Activated CD4-positive, alpha-beta memory T cell treated with anti-CD3 and anti-CD28 coated beads, Interleukin-2, amount 10 ng/mL, durations not matched to agents 7 days and 5 days (primary cell): ENCODE results near the gene ERC1. TPM values are rescaled to one million over a fixed set of nuclear protein-coding genes. Genes with fewer than 3 reads are reported as not detected.

Source experiments
- CTCF ChIA-PET: fragments of 350-600 bp; sonication (Branson Sonifier 250); formaldehyde crosslinking; loops from one replicate; lab custom pipeline; 2021; ENCODE audit warnings: antibody characterized with exemption, inconsistent platforms; lab: Charles Lee
- POLR2A ChIA-PET: fragments of 350-600 bp; sonication (Branson Sonifier 250); formaldehyde crosslinking; loops from one replicate; lab custom pipeline; 2021; ENCODE audit warnings: antibody characterized with exemption; lab: Charles Lee
- DNase-seq: peaks from one replicate; pipeline ENCODE4 v3.0.0-alpha.2; 2020
- H3K27ac Mint-ChIP-seq: one replicate; pipeline ENCODE4 v1.8.0; 2021; ENCODE audit warnings: mild to moderate bottlenecking, mixed read lengths
- H3K27me3 Mint-ChIP-seq: one replicate; pipeline ENCODE4 v1.8.0; 2021; ENCODE audit warnings: mixed read lengths
- H3K36me3 Mint-ChIP-seq: one replicate; pipeline ENCODE4 v1.8.0; 2021; ENCODE audit warnings: low read depth, mixed read lengths
- H3K4me1 Mint-ChIP-seq: one replicate; pipeline ENCODE4 v1.8.0; 2021; ENCODE audit warnings: mixed read lengths
- H3K4me3 Mint-ChIP-seq: one replicate; pipeline ENCODE4 v1.8.0; 2021; ENCODE audit warnings: mild to moderate bottlenecking, mixed read lengths
- H3K9me3 Mint-ChIP-seq: one replicate; pipeline ENCODE4 v1.8.0; 2021; ENCODE audit warnings: mixed read lengths
- total RNA-seq, 2 experiments: library from RNA; stranded (reverse); gene quantifications; one replicate each; pipeline ENCODE4 v1.2.3, GENCODE V29; 2021

Gene ERC1
- total RNA-seq = 10 to 100 TPM; 33.5 to 37.9 TPM

DNA sequence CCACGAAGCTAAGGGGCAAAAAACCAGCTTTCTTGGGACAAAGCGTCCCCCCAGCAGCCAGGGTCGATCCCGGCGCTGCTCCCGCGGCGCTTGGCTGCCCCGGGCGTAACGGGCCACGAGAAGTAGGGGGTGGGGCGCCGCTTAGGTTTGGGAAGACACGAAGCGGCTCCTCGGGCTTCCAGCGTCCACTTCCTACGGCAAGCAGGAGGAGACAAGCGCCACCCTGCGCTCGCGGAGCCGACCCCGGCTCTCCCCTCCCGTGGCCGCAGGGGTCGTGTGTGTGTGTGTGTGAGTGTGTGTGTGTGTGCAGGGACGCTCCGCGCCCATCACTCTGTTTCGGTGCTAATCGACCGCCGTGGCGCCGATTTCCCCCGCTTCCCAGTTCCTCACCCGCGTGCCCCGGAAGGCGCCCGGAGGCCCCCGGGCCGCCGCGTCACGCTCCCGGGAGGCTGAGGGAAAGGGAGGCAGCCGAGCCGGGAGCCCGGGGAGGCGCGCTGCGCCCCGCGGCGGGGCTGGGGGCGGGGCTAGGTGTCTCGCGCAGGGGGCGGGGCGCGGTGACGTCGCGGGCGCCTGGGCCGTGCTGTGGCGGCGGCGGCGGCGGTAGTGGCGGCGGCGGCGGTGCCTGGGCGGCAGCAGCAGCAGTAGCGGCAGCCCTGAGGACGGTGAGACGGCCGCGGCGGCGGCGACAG, at the start of gene ERC1:
ERC1 (plus strand) TSS at position 563 of the 689 bp plus-strand sequence. CDS start 36,681 bp downstream, outside the sequence.
- Mint-ChIP-seq H3K27ac (peak within 1 kb of the TSS; percentile 84), H3K9me3 (no peaks in the 10 kb centered on the region), H3K4me1 (peaks cover 40% of the 10 kb centered on the region), H3K36me3 (peaks cover 4% of the 10 kb centered on the region), H3K4me3 (peak within 1 kb of the TSS; percentile 85), H3K27me3 (peaks cover 5% of the 10 kb centered on the region)
- ChIA-PET POLR2A (interaction anchor here (0.6 to 3.7 kb wide), 15 partner anchors 10 to 611 kb away, joined by 3 to 28 read pairs (median 3); partner anchors contain the start of gene RAD52), CTCF (interaction anchor here (0.6 to 2.4 kb wide), 9 partner anchors 26 to 589 kb away, joined by 3 to 10 read pairs (median 3); partner anchors contain the start of genes CCDC77 and RAD52)
- peak; percentile 83 for DNase-seq

DNA sequence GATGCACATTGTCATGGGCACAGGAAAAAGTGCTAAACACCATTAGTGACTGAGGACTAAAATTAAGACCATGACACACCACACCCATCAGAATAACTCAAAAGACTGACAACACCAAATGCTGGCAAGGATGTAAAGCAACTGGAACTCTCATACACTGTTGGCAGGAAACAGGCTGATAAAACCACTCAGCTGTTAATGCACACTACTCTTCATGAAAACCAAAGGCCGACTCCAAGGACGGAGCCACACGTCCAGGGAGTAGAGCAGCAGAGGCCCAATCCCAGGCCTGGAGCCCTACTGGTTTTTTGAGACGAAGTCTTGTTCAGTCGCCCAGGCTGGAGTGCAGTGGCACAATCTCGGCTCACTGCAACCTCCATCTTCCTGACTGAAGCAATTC, 48.0 kb upstream of the ERC1 start:
- Mint-ChIP-seq H3K9me3 (no peaks in the 10 kb centered on the region), H3K4me3 (no peak overlapping the region), H3K4me1 (peaks cover 36% of the 10 kb centered on the region), H3K27me3 (no peaks in the 10 kb centered on the region), H3K36me3 (peaks cover 46% of the 10 kb centered on the region), H3K27ac (no peak overlapping the region)
- POLR2A ChIA-PET = no interaction called here
- no peak for DNase-seq
- CTCF ChIA-PET = no interaction called here

DNA sequence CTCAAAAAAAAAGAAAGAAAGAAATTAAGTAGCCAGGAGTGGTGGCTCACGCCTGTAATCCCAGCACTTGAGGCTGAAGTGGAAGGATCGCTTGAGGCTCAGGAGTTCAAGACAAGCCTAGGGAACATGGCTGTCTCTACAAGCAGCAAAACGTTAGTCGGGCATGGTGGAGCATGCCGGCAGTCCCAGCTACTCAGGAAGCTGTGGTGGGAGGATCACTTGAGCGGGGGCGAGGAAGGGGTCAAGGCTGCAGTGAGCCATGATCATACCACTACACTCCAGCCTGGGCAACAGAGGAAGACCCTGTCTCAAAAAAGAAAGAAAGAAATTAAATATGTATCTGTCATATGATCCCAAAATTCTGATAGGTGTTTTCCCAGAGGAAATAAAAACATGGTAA, 46.8 kb upstream of the ERC1 start:
- Mint-ChIP-seq H3K27me3 (no peaks in the 10 kb centered on the region), H3K9me3 (no peaks in the 10 kb centered on the region), H3K36me3 (peaks cover 48% of the 10 kb centered on the region), H3K27ac (peak overlapping the region; percentile 27), H3K4me1 (peaks cover 44% of the 10 kb centered on the region), H3K4me3 (no peak overlapping the region)
- DNase-seq = no peak
- ChIA-PET POLR2A (no interaction called here), CTCF (no interaction called here)

DNA sequence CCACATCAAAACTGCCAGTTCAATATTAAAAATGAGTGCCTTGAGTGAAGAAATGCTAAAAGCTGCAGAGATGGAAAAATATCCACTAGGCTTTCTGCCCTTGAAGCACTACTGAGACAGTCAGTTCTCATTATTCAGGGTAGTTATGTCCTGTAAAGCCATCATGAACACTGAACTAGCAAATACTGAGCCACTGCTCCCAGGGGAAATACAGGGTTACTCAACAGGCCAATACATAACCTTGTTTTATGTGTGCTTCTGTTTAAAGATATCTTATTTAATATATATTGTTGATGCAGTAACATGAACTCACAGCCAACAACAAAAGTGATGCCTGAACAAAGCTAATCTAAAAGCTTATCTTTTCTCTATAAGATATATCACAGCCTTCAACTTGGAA, 44.8 kb upstream of the ERC1 start:
- no peak overlapping the region for H3K4me3 Mint-ChIP-seq
- no peaks in the 10 kb centered on the region for H3K9me3 Mint-ChIP-seq
- DNase-seq = no peak
- peaks cover under 1% of the 10 kb centered on the region for H3K27me3 Mint-ChIP-seq
- H3K36me3 Mint-ChIP-seq = peaks cover 32% of the 10 kb centered on the region
- ChIA-PET POLR2A (interaction anchor here (0.6 kb wide), 1 partner anchor 98 kb away, joined by 3 read pairs; no protein-coding TSS in a partner anchor), CTCF (interaction anchor here (0.6 to 1.2 kb wide), 6 partner anchors 18 to 659 kb away, joined by 3 to 4 read pairs (median 3); no protein-coding TSS in a partner anchor)
- H3K27ac Mint-ChIP-seq = peak overlapping the region; percentile 37
- H3K4me1 Mint-ChIP-seq = peaks cover 47% of the 10 kb centered on the region

DNA sequence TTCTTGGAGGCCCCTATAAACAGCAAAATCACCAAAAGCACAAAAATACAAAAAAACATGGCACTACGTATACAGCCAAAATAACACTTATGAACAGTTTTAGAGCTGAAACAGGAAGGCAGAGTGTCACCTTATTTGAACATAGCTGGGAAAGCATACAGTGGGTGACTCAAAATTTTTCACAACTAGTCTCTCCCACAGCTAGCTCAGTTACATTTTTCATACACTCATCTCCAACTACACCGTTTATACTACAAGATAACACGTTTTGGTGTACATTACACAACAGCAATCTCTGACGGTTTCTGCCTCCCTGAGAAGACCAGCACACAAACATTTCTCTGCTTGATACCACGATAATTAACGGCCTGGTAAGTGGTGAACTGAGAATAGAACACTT, 44.4 kb upstream of the ERC1 start:
- Mint-ChIP-seq H3K27ac (peak overlapping the region; percentile 37), H3K4me1 (peaks cover 49% of the 10 kb centered on the region), H3K4me3 (peak overlapping the region; percentile 3), H3K27me3 (peaks cover 3% of the 10 kb centered on the region), H3K36me3 (peaks cover 32% of the 10 kb centered on the region), H3K9me3 (no peaks in the 10 kb centered on the region)
- DNase-seq = no peak
- ChIA-PET CTCF (interaction anchor here (0.6 to 1.2 kb wide), 6 partner anchors 18 to 659 kb away, joined by 3 to 4 read pairs (median 3); no protein-coding TSS in a partner anchor), POLR2A (interaction anchor here (0.6 kb wide), 1 partner anchor 99 kb away, joined by 3 read pairs; no protein-coding TSS in a partner anchor)

DNA sequence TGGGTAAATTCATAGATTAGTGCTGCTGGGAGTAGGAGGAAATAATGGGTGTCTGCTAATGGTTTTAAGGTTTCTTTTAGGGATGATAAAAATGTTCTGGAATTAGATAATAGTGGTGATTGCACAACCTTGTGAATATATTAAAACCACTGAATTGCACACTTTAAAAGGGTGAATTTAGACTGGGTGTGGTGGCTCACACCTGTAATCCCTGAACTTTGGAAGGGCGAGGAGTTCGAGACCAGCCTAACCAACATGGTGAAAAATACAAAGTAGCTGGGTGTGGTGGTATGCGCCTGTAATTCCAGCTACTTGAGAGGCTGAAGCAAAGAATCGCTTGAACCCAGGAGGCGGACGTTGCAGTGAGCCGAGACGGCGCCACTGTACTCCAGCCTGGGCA, 42.8 kb upstream of the ERC1 start:
- Mint-ChIP-seq H3K4me3 (peak overlapping the region; percentile 85), H3K4me1 (peaks cover 48% of the 10 kb centered on the region), H3K27me3 (peaks cover 3% of the 10 kb centered on the region), H3K36me3 (peaks cover 26% of the 10 kb centered on the region), H3K9me3 (no peaks in the 10 kb centered on the region), H3K27ac (peak overlapping the region; percentile 41)
- CTCF ChIA-PET = interaction anchor here (1.2 to 1.5 kb wide), 3 partner anchors 309 to 493 kb away, joined by 3 to 5 read pairs (median 4); no protein-coding TSS in a partner anchor
- POLR2A ChIA-PET = interaction anchor here (0.9 to 1.6 kb wide), 4 partner anchors 195 to 487 kb away, joined by 3 to 7 read pairs (median 4); no protein-coding TSS in a partner anchor
- DNase-seq = no peak

DNA sequence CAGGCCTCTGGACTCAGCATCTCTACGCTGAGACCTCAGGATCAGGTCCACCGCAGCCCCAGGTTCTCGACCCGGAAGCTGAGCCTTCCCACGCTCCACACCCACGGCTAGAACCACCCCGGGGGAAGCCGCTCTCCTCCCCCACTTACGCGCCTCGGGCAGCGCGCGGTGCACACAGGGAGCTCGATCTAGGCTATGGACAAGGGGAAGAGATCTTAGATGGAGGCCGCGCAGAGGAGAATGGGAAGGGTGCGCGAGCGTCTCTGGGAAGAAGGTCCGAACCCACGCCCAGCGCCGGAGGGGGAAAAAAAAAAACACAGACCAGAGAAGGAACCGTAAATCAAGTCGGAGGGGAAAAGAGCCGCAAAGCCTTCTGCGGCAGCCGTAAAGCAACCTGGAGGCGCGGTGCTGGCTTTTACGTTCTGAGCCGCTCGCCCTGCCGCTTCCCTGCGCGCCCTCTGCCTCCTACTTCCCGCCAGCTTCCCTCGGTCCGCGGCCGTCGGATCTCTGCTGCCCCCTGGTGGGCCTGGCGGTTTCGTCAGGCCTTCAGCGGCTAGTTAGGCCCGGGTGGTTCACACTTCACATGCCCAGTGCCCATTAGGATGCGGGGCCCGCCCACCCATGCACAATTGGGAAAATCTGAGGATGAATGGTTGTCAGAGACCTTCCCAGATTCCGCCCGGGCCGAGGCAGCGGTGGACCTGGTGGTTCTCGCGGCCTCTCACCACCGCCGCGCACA, 41.4 kb upstream of the ERC1 start, which contains the start of gene RAD52:
RAD52 (minus strand) TSS at position 242 of the 739 bp plus-strand sequence. CDS start 16,636 bp downstream, outside the sequence.
- CTCF ChIA-PET = interaction anchor here (0.5 to 2.0 kb wide), 36 partner anchors 8 to 703 kb away, joined by 3 to 18 read pairs (median 4); partner anchors contain the start of genes CCDC77, ERC1 and WNK1
- Mint-ChIP-seq H3K9me3 (no peaks in the 10 kb centered on the region), H3K4me1 (peaks cover 47% of the 10 kb centered on the region), H3K27ac (peak within 1 kb of the TSS; percentile 82), H3K4me3 (peak within 1 kb of the TSS; percentile 85), H3K36me3 (peaks cover 15% of the 10 kb centered on the region), H3K27me3 (peaks cover 3% of the 10 kb centered on the region)
- POLR2A ChIA-PET = interaction anchor here (0.7 to 1.7 kb wide), 14 partner anchors 15 to 652 kb away, joined by 3 to 28 read pairs (median 5); partner anchors contain the start of gene ERC1
- DNase-seq = peak; percentile 98

DNA sequence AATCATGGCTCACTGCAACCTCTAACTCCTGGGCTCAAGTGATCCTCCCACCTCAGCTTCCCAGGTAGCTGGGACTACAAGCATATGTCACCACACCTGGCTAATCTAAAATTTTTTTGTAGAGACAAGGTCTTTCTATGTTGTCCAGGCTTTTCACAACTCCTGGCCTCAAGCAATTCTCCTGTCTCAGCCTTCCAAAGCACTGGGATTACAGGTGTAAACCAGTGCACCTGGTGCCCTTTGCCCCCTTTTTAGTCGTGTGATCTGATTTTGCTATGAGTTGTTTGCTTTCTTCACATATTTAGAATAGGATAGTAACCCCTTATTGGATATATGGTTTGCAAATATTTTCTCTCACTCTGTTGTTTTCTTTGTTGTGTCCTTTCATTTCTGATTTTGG, 39.8 kb upstream of the ERC1 start:
- H3K27ac Mint-ChIP-seq = no peak overlapping the region
- peaks cover 40% of the 10 kb centered on the region for H3K4me1 Mint-ChIP-seq
- DNase-seq = no peak
- ChIA-PET POLR2A (interaction anchor here (0.9 to 1.2 kb wide), 2 partner anchors 41 to 137 kb away, joined by 3 to 4 read pairs; no protein-coding TSS in a partner anchor), CTCF (interaction anchor here (1.0 to 2.0 kb wide), 3 partner anchors 137 to 375 kb away, joined by 3 to 7 read pairs (median 6); no protein-coding TSS in a partner anchor)
- peaks cover 3% of the 10 kb centered on the region for H3K27me3 Mint-ChIP-seq
- peaks cover 12% of the 10 kb centered on the region for H3K36me3 Mint-ChIP-seq
- H3K4me3 Mint-ChIP-seq = no peak overlapping the region
- no peaks in the 10 kb centered on the region for H3K9me3 Mint-ChIP-seq

DNA sequence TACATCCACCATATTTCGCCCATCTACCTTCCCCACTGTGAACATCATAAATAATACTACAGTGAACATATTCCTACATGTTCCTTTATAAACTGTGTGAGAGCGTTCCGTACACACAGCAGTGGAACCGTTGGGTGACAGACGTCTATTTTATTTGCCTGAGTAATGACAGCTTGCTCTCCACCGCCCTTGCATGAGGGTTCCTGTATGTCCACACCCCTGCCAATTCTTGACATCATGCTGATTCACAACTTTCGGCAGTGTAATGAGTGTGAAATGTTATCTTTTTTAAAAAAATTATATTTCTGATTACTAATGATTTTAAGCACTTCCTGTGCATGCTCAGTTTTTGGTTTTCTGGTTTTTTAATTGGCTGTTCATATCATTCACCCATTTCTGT, 37.2 kb upstream of the ERC1 start:
- Mint-ChIP-seq H3K4me1 (peaks cover 21% of the 10 kb centered on the region), H3K27ac (peak overlapping the region; percentile 58), H3K27me3 (peaks cover 3% of the 10 kb centered on the region), H3K4me3 (no peak overlapping the region), H3K36me3 (peaks cover 5% of the 10 kb centered on the region), H3K9me3 (no peaks in the 10 kb centered on the region)
- CTCF ChIA-PET = interaction anchor here (1.0 to 1.2 kb wide), 3 partner anchors 15 to 164 kb away, joined by 3 read pairs; no protein-coding TSS in a partner anchor
- POLR2A ChIA-PET = interaction anchor here (1.3 kb wide), 1 partner anchor 37 kb away, joined by 3 read pairs; the partner anchor contains the start of gene ERC1
- DNase-seq = no peak

DNA sequence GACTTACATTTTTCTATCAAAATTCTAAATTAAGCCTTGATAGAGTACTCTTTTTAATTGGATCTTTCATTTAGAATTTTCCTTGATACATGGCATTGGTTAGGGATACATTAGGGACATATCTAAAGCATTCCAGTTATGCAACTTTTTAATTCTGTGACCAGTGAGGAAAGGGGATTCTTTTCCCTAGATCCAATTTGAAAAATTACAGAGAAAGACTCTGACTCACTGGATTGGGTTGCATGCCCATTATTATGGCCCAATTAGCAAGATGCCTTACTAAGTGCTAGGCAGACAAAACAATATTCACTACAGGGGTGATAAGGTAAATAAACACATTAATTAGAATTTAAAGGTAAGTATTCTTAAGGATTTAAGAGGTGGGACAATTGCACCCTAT, 36.3 kb upstream of the ERC1 start:
- peaks cover 3% of the 10 kb centered on the region for H3K27me3 Mint-ChIP-seq
- no peaks in the 10 kb centered on the region for H3K36me3 Mint-ChIP-seq
- no peaks in the 10 kb centered on the region for H3K9me3 Mint-ChIP-seq
- CTCF ChIA-PET = no interaction called here
- H3K4me3 Mint-ChIP-seq = no peak overlapping the region
- POLR2A ChIA-PET = interaction anchor here (1.3 kb wide), 1 partner anchor 36 kb away, joined by 3 read pairs; the partner anchor contains the start of gene ERC1
- H3K27ac Mint-ChIP-seq = no peak overlapping the region
- no peak for DNase-seq
- peaks cover 17% of the 10 kb centered on the region for H3K4me1 Mint-ChIP-seq

DNA sequence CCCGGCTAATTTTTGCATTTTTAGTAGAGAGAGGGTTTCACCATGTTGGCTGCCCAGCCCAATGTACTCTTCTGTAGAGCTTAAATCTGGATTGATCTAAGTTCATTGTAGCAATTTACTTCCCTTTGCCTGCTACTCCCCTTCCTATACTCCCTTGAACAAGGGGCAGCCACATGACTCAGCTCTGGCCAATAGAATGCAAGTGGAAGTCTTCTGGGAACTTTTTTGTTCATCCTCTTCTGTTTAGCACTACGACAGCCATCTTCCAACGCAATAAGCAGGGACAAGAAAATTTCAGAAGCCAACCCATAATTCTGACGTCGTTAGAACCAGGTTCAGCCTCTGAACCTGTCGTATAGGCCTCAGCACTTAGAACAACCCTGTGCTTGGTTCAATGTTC, 35.1 kb upstream of the ERC1 start:
- Mint-ChIP-seq H3K4me3 (no peak overlapping the region), H3K4me1 (peaks cover 14% of the 10 kb centered on the region), H3K27ac (no peak overlapping the region), H3K9me3 (no peaks in the 10 kb centered on the region), H3K36me3 (no peaks in the 10 kb centered on the region), H3K27me3 (peaks cover 3% of the 10 kb centered on the region)
- no peak for DNase-seq
- ChIA-PET POLR2A (no interaction called here), CTCF (interaction anchor here (0.6 to 1.4 kb wide), 2 partner anchors 503 to 537 kb away, joined by 3 read pairs; no protein-coding TSS in a partner anchor)

DNA sequence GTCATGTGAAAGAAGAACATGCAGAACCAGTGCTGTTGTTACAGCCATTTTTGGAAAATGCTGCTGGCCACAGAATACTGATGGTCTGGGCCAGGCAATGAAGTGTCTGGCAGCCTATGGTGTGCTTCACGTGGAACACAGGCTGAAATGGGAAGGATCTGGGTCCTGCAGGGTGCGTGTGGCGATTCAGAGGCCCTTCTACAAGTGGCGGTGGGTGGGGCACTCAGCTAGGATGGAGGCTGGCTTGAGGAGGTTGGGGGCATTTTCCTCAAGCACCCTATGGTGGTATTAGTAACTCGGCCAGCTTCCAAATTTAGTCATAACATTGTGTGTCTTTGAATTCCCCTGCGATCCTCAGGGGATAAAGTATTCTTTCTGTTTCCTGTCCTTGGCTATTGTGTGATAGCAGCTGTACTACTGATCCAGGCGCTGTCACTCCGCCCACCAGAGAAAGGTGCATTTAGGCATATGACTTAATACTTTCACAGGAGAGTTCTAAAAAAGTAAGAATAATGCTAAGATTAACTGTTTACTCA, 32.4 kb upstream of the ERC1 start:
- no peaks in the 10 kb centered on the region for H3K27me3 Mint-ChIP-seq
- H3K27ac Mint-ChIP-seq = no peak overlapping the region
- H3K36me3 Mint-ChIP-seq = no peaks in the 10 kb centered on the region
- no peak overlapping the region for H3K4me3 Mint-ChIP-seq
- ChIA-PET CTCF (interaction anchor here (1.0 kb wide), 1 partner anchor 9 kb away, joined by 3 read pairs; the partner anchor contains the start of gene RAD52), POLR2A (no interaction called here)
- H3K9me3 Mint-ChIP-seq = no peaks in the 10 kb centered on the region
- peaks cover 11% of the 10 kb centered on the region for H3K4me1 Mint-ChIP-seq
- DNase-seq = no peak
